GM18502 (cell line): ENCODE data around the gene EPX.

Experiments
- ATAC-seq: cut with Tn5 transposase; IDR thresholded peaks from one replicate; pipeline ENCODE4 v1.9.1; 2021; ENCODE audit warnings: mild to moderate bottlenecking; ENCODE audit not compliant: unreplicated experiment, poor library complexity

EPX gene

GRCh38 chr17:58184308-58184985, 8.1 kb upstream of the EPX start:
- ATAC-seq, result no peak

GRCh38 chr17:58184986-58185761, 7.4 kb upstream of the EPX start:
- ATAC-seq, result no peak

GRCh38 chr17:58186591-58186990, 5.9 kb upstream of the EPX start:
- ATAC-seq, result no peak

GRCh38 chr17:58187063-58187462, 5.5 kb upstream of the EPX start:
- no peak for ATAC-seq

GRCh38 chr17:58187675-58188074, 4.9 kb upstream of the EPX start:
- no peak for ATAC-seq

GRCh38 chr17:58189436-58190146, 2.9 kb upstream of the EPX start:
- no peak for ATAC-seq

- no peak for ATAC-seq
These were observed 1.2 kb upstream of the EPX start for GRCh38 chr17:58191241-58191896.

- ATAC-seq, result no peak
These were observed 1.2 kb downstream of the EPX start for GRCh38 chr17:58193641-58194255.

GRCh38 chr17:58195518-58196123, 3.1 kb downstream of the EPX start:
- no peak for ATAC-seq

- ATAC-seq, result no peak
These were observed 4.1 kb downstream of the EPX start for GRCh38 chr17:58196610-58197009.

GRCh38 chr17:58200024-58200633, 7.6 kb downstream of the EPX start:
- peak; percentile 48 for ATAC-seq

GRCh38 chr17:58202859-58203258, 10.3 kb downstream of the EPX start:
- ATAC-seq, result no peak

- no peak for ATAC-seq
These were observed 12.3 kb downstream of the EPX start for GRCh38 chr17:58204796-58205195.

- no peak for ATAC-seq
These were observed 13.4 kb downstream of the EPX start for GRCh38 chr17:58205936-58206335.

GRCh38 chr17:58207451-58207850, 14.9 kb downstream of the EPX start:
- ATAC-seq, result no peak

GRCh38 chr17:58208344-58208743, 15.8 kb downstream of the EPX start:
- ATAC-seq, result no peak

GRCh38 chr17:58210922-58211321, 18.4 kb downstream of the EPX start:
- no peak for ATAC-seq

GRCh38 chr17:58215685-58216084, 23.2 kb downstream of the EPX start:
- ATAC-seq, result no peak

- ATAC-seq, result no peak
These were observed 25.2 kb downstream of the EPX start for GRCh38 chr17:58217766-58218165.
